ENCODE results near the gene SERPING1.

GRCh38 chr11:57634311-57634710, 36.8 kb downstream of the SERPING1 start:
- TF ChIP-seq CTCF (conservative IDR thresholded peaks at IDR 0.05; ENCODE audit: low read depth, low read length) (no peak), EZH2 (IDR thresholded peaks at IDR 0.05; ENCODE audit: borderline replicate concordance, low read depth, low read length, poor library complexity, severe bottlenecking) (no peak)

Data from A673 (cell line).